ENCODE measurements around the gene TRMT13. TPM values are rescaled to one million over a fixed set of nuclear protein-coding genes. Genes with fewer than 3 reads are reported as not detected.

Gene TRMT13
- 19.4 and 21.6 TPM in 2 replicates for total RNA-seq (2021)
- long read RNA-seq, transcript TRMT13-202 (11 exons, 3,129 nt) = major isoform, 15 of 66 reads
- long read RNA-seq, transcript TRMT13-204 (8 exons, 1,582 nt) = minor isoform, 5 of 66 reads
- long read RNA-seq, partial matches to known transcripts = 9 of 66 reads
- long read RNA-seq, other reads (novel, unspliced or antisense) = 36 of 66 reads

- no peak within 1 kb of the TSS for H2BK12ac ChIP-seq (ENCODE audit: insufficient read length, low read depth, low read length)
- WGBS (ENCODE audit: extremely low coverage, insufficient read length, low lambda C conversion rate) = no CpG with 5 or more reads among the region's 57 CpGs
Measured at GRCh38 chr1:100132566-100133477, at the start of gene TRMT13, which contains the start of gene SASS6. Gene TRMT13, plus strand, starts transcription at chr1:100133163. Its CDS starts 6 bp downstream, at chr1:100133169. Gene SASS6, minus strand, starts transcription at chr1:100132930. Its CDS starts 116 bp downstream, at chr1:100132814.

More at GRCh38 chr1:100132566-100133477, at the start of gene TRMT13, which contains the start of gene SASS6:
- Mint-ChIP-seq H3K27ac (peak within 1 kb of the TSS; percentile 99 to 100 (median 99)), H3K4me1 (peaks cover 7 to 9% of the 10 kb centered on the region in 2 experiments), H3K27me3 (ENCODE audit: low read depth) (no peaks in the 10 kb centered on the region), H3K9me3 (no peaks in the 10 kb centered on the region; a peak in 1 of 5 replicates), H3K36me3 (ENCODE audit: insufficient read depth in 1 of 3, low read depth in 3 of 3) (peaks cover 3 to 8% (median 4%) of the 10 kb centered on the region in 3 experiments; a peak in 6 of 7 replicates), H3K4me3 (peak within 1 kb of the TSS; percentile 97 to 99)
- H3K18ac ChIP-seq (ENCODE audit: insufficient read length, low read depth, low read length) = peak within 1 kb of the TSS; percentile 95
- no peak within 1 kb of the TSS for H2BK120ac ChIP-seq (ENCODE audit: low read depth, low read length, poor library complexity, severe bottlenecking)
- H4K8ac ChIP-seq (replicated peaks; ENCODE audit: insufficient read length, low read depth, low read length) = no peak within 1 kb of the TSS
- peaks cover 14% of the 10 kb centered on the region; the same call in 1 of the 2 replicates for H3K79me2 ChIP-seq (ENCODE audit: insufficient read depth, low read length)
- H2BK15ac ChIP-seq (ENCODE audit: low read depth, low read length) = peak within 1 kb of the TSS; percentile 19; the same call in 1 of the 2 replicates
- H4K91ac ChIP-seq (ENCODE audit: insufficient read length, low read depth, low read length) = no peak within 1 kb of the TSS
- peaks cover 2% of the 10 kb centered on the region for H3K23me2 ChIP-seq (ENCODE audit: insufficient read length, low read depth, low read length, poor library complexity, severe bottlenecking)
- peak within 1 kb of the TSS; percentile 50 for H3K27ac ChIP-seq (ENCODE audit: insufficient read length, low read depth, low read length)
- H3K56ac ChIP-seq (ENCODE audit: insufficient read length, low read depth, low read length) = no peak within 1 kb of the TSS
- no peak within 1 kb of the TSS for H2BK20ac ChIP-seq (ENCODE audit: low read depth, low read length, poor library complexity, severe bottlenecking)
- H3K14ac ChIP-seq (ENCODE audit: insufficient read depth, low read length) = peak within 1 kb of the TSS; percentile 95
- H3T11ph ChIP-seq (ENCODE audit: low read length) = no peak within 1 kb of the TSS
- H3K79me1 ChIP-seq (ENCODE audit: insufficient read depth, low read depth, low read length, poor library complexity, severe bottlenecking) = peaks cover 8% of the 10 kb centered on the region
- H3K9me3 ChIP-seq (ENCODE audit: control insufficient read depth, low read depth, low read length) = no peaks in the 10 kb centered on the region
- H2BK5ac ChIP-seq (ENCODE audit: insufficient read length, low read length) = no peak within 1 kb of the TSS
- no peak for TF ChIP-seq CTCF (conservative IDR thresholded peaks at IDR 0.05)
- peak; percentile 97 for DNase-seq
- no peak within 1 kb of the TSS for H2AK5ac ChIP-seq (ENCODE audit: insufficient read length, low read length)
- H3K23ac ChIP-seq (ENCODE audit: insufficient read length, low read depth, low read length) = no peak within 1 kb of the TSS
- no peaks in the 10 kb centered on the region for H4K20me1 ChIP-seq (ENCODE audit: control insufficient read depth, insufficient read depth, insufficient read length)
- H3K4ac ChIP-seq (ENCODE audit: low read depth, low read length) = no peak within 1 kb of the TSS
- no peak within 1 kb of the TSS for H4K5ac ChIP-seq (ENCODE audit: insufficient read length, low read depth, low read length)
- H2AFZ ChIP-seq (ENCODE audit: low read length) = peak within 1 kb of the TSS; percentile 91
- H3K27me3 ChIP-seq (ENCODE audit: insufficient read depth, low read length) = no peaks in the 10 kb centered on the region
- H3K4me1 ChIP-seq (ENCODE audit: insufficient read depth, low read length) = no peaks in the 10 kb centered on the region
- peak within 1 kb of the TSS; percentile 70 for H3K4me2 ChIP-seq (ENCODE audit: insufficient read depth, insufficient read length, low read length)
- peak within 1 kb of the TSS; percentile 97 for H3K9ac ChIP-seq (ENCODE audit: extremely low read depth, insufficient read length, low read length)

Measured in H9 (cell line).